Measurements from ENCODE around the gene PTPRA.
A peak's percentile ranks its signal among the peaks of the same experiment; 100 is the strongest.

PTPRA gene

DNA sequence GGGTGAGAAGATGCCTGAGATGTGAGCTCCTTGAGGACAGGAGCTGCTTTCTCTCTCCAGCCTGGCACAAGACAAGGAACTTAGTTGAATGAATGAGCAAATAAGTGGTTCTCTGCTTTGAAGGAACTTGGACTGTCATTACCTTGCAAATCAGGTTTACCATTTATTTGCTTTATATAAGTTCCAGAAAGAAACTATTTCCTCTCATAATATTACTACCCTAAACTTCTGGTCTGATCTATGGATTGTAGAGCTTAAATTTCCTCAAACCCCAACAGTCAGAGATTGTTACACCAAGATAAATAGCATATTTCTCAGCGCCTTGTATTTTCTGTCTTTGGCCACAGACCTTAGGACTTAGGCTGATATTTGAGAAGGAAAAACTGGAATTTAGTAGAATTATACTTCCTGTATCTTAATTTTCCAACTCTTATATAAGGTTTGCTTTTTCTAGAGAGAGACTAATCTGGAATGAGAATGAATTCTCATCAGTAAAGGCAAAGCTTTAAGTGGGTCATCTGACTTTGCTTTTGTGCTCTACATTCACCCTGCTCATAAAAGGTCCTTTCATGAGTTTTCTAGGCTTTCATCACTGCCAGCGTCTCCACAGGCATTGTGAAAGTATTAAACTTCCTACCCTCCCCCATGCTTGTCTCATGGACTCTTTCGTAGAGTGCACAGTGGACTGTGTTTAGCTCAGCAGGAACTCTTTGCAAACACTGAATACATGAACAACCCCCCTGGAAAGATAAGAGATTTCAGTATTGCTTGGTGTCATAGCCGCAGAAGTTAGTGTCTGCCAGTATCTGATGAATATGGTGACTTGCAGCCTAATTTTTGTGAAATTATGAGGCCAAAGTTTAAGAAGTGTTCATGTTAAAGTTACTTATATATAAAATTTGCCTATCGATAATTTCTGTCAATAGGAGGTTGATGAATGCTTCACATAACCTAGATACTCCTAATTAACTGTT lies 74.0 kb downstream of the PTPRA start:
- H3K4me3 ChIP-seq (ENCODE audit: low read length): peak overlapping the region; percentile 15
- no peak overlapping the region for H3K9ac ChIP-seq (ENCODE audit: low read length)
- peaks cover 18% of the 10 kb centered on the region for H3K4me1 ChIP-seq (ENCODE audit: control insufficient read depth, insufficient read depth, low read length)
- peaks cover 15% of the 10 kb centered on the region for H3K36me3 ChIP-seq (ENCODE audit: control insufficient read depth, insufficient read depth, low read length, severe bottlenecking)
- no peaks in the 10 kb centered on the region for H3K27me3 ChIP-seq (replicated peaks; ENCODE audit: control insufficient read depth, insufficient read depth, low read length)
- H3K9me3 ChIP-seq (ENCODE audit: control insufficient read depth, low read length): no peaks in the 10 kb centered on the region
- DNase-seq (ENCODE audit: low read depth): peak; percentile 48

DNA sequence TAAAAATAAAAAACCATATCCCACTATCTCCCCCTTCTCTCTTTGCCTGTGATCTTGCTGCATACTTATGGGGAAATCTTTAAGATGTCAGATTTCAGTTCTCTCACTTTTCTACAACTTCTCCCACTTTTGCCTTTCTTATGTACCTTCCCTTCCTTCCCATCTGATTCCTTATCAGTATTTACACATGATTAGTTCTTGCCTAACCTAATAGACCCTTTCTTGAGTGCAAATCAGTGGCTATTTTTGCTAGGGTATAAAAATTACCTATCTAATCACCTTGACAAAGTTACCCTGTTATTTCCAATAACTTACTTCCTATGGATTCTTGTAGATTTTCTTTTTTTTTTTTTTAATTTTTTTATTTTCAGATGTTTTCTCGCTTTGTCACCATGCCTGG lies 75.7 kb downstream of the PTPRA start:
- no peak for DNase-seq (ENCODE audit: low read depth)
- no peaks in the 10 kb centered on the region for H3K9me3 ChIP-seq (ENCODE audit: control insufficient read depth, low read length)
- H3K36me3 ChIP-seq (ENCODE audit: control insufficient read depth, insufficient read depth, low read length, severe bottlenecking): peaks cover 15% of the 10 kb centered on the region
- no peak overlapping the region for H3K4me3 ChIP-seq (ENCODE audit: low read length)
- peaks cover 16% of the 10 kb centered on the region for H3K4me1 ChIP-seq (ENCODE audit: control insufficient read depth, insufficient read depth, low read length)
- H3K27me3 ChIP-seq (replicated peaks; ENCODE audit: control insufficient read depth, insufficient read depth, low read length): no peaks in the 10 kb centered on the region
- H3K9ac ChIP-seq (ENCODE audit: low read length): no peak overlapping the region

DNA sequence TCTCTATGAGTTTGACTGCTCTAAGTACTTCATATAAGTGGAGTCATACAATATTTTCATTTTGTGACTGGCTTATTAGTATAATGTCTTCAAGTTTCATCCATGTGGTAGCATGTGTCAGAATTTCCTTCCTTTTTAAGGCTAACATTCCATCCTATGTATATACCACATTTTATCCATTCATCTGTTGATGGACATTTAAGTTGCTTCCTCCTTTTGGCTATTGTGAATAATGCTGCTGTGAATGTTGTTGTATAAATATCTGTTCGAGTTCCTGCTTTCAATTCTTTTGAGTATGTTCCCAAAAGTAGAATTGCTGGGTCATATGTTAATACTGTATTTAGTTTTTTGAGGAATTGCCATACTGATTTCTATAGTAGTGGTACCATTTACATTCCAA lies 79.5 kb downstream of the PTPRA start:
- no peak overlapping the region for H3K9ac ChIP-seq (ENCODE audit: low read length)
- H3K4me1 ChIP-seq (ENCODE audit: control insufficient read depth, insufficient read depth, low read length): peaks cover 9% of the 10 kb centered on the region
- no peak for DNase-seq (ENCODE audit: low read depth)
- no peaks in the 10 kb centered on the region for H3K9me3 ChIP-seq (ENCODE audit: control insufficient read depth, low read length)
- H3K36me3 ChIP-seq (ENCODE audit: control insufficient read depth, insufficient read depth, low read length, severe bottlenecking): peaks cover 12% of the 10 kb centered on the region
- no peak overlapping the region for H3K4me3 ChIP-seq (ENCODE audit: low read length)
- no peaks in the 10 kb centered on the region for H3K27me3 ChIP-seq (replicated peaks; ENCODE audit: control insufficient read depth, insufficient read depth, low read length)

DNA sequence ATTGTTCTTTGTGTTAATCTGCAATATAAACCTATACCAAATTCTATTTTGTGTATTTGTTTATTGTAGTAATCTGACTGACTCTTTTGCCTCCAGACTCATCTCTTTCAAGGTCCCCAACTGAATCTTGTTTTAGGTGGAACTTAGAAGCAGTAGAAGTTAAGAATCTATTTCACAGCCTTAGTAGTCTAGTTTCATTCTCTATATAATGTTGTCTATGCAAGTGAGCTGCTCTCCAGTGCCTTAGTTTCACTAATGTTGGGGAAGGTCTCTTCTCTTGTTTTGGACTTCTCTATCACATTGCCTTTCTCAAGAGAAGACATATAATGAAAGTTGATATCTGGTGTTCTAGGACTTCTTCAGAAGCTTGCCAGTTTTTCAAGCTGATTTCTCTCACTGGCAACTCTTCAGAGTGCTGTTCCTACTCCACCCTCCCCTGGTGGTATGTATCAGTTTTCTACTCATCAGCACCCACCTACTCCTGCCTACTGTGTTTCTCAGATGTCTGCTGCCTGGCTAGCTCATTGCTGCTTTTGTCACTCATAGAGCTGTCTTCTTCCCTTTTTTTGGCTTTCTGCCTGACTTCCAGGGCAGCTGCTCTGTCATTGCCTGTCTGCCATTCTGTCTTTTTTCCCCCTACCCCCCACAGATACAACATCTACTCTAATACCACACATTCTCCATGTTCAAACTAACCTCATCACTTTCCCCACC lies 82.1 kb downstream of the PTPRA start:
- DNase-seq (ENCODE audit: low read depth): peak; percentile 9
- no peaks in the 10 kb centered on the region for H3K27me3 ChIP-seq (replicated peaks; ENCODE audit: control insufficient read depth, insufficient read depth, low read length)
- H3K4me1 ChIP-seq (ENCODE audit: control insufficient read depth, insufficient read depth, low read length): peaks cover 3% of the 10 kb centered on the region
- H3K9ac ChIP-seq (ENCODE audit: low read length): no peak overlapping the region
- no peak overlapping the region for H3K4me3 ChIP-seq (ENCODE audit: low read length)
- peaks cover 16% of the 10 kb centered on the region for H3K36me3 ChIP-seq (ENCODE audit: control insufficient read depth, insufficient read depth, low read length, severe bottlenecking)
- no peaks in the 10 kb centered on the region for H3K9me3 ChIP-seq (ENCODE audit: control insufficient read depth, low read length)

DNA sequence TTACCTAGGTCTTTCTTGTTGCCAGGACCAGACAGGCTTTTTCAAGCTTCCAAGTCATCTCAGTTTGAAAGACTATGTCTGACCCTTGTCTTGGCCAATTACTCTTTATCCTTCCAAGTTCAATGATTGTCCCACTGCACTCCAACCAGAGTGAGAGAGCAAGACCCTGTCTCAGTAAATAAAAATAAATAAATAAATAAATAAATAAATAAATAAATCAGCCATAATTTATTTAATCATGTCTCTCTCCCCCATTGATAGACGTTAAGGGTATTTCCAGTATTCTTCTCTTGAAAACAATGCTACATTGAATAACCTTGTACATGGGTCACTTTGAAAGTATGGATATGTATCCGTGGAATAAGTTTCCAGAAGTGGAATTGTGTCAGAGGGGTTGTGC lies 83.2 kb downstream of the PTPRA start:
- Histone ChIP-seq H3K4me3 (ENCODE audit: low read length) (no peak overlapping the region), H3K36me3 (ENCODE audit: control insufficient read depth, insufficient read depth, low read length, severe bottlenecking) (peaks cover 7% of the 10 kb centered on the region), H3K9ac (ENCODE audit: low read length) (no peak overlapping the region), H3K27me3 (replicated peaks; ENCODE audit: control insufficient read depth, insufficient read depth, low read length) (no peaks in the 10 kb centered on the region), H3K9me3 (ENCODE audit: control insufficient read depth, low read length) (no peaks in the 10 kb centered on the region), H3K4me1 (ENCODE audit: control insufficient read depth, insufficient read depth, low read length) (peaks cover 3% of the 10 kb centered on the region)
- DNase-seq (ENCODE audit: low read depth): no peak

DNA sequence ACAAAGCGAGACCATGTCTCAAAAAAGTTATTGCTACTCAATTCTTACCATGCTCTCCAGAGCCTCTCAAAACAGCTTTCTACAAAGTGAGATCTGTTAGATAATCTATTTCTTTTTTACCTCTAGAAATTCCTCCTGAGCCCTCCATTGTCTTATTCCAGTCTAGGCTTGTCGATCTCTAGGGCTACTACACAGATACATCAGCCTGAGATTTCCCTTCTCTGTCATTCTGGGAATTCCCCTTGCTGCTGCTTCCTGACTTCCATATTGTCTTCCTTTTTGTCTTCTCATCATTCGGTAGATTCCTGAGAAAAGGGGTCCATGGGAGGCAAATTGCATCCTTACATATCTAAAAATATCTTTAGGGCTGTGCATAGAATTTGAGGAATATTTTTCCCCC lies 94.6 kb downstream of the PTPRA start:
- Histone ChIP-seq H3K9ac (ENCODE audit: low read length) (no peak overlapping the region), H3K36me3 (ENCODE audit: control insufficient read depth, insufficient read depth, low read length, severe bottlenecking) (peaks cover 22% of the 10 kb centered on the region), H3K9me3 (ENCODE audit: control insufficient read depth, low read length) (no peaks in the 10 kb centered on the region), H3K27me3 (replicated peaks; ENCODE audit: control insufficient read depth, insufficient read depth, low read length) (no peaks in the 10 kb centered on the region), H3K4me1 (ENCODE audit: control insufficient read depth, insufficient read depth, low read length) (peaks cover 8% of the 10 kb centered on the region), H3K4me3 (ENCODE audit: low read length) (no peak overlapping the region)
- no peak for DNase-seq (ENCODE audit: low read depth)

DNA sequence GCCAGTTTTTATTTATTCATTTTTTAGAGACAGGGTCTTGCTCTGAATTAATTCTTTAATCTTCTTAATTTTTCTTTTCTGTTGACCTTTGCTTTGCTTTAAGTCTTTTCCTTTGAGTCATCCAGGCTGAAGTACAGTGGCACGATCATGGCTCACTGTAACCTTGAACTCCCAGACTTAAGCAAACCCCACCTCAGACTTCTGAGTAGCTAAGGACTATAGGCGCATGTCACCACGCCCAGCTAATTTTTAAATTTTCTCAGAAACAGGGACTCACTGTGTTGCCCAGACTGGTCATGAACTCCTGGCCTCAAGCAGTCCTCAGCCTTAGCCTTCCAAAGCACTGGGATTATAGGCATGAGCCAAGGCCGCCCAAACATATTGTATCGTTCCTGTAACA lies 98.8 kb downstream of the PTPRA start:
- Histone ChIP-seq H3K4me3 (ENCODE audit: low read length) (no peak overlapping the region), H3K9ac (ENCODE audit: low read length) (no peak overlapping the region), H3K36me3 (ENCODE audit: control insufficient read depth, insufficient read depth, low read length, severe bottlenecking) (peaks cover 3% of the 10 kb centered on the region), H3K4me1 (ENCODE audit: control insufficient read depth, insufficient read depth, low read length) (peaks cover 3% of the 10 kb centered on the region), H3K9me3 (ENCODE audit: control insufficient read depth, low read length) (no peaks in the 10 kb centered on the region), H3K27me3 (replicated peaks; ENCODE audit: control insufficient read depth, insufficient read depth, low read length) (no peaks in the 10 kb centered on the region)
- no peak for DNase-seq (ENCODE audit: low read depth)

DNA sequence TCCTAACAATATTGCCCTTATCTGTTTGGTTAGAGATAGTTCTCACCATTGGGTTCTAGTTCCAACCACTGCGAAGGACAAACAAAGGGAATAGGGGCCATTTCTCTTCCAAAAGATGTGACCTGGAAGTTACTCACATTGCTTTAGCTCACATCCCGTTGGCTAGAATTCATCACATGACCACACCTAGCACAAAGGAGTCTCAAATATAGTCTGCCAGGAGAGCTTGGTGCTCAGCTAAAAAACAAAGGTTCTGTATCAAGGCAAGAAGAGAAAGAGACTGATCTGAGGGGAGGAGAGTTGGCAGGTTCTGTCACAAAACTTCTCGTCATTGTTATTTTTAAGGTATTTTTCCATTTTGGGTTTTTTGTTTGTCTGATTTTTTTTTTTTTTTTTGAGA lies 100.3 kb downstream of the PTPRA start:
- Histone ChIP-seq H3K4me3 (ENCODE audit: low read length) (no peak overlapping the region), H3K27me3 (replicated peaks; ENCODE audit: control insufficient read depth, insufficient read depth, low read length) (no peaks in the 10 kb centered on the region), H3K36me3 (ENCODE audit: control insufficient read depth, insufficient read depth, low read length, severe bottlenecking) (peaks cover under 1% of the 10 kb centered on the region), H3K9ac (ENCODE audit: low read length) (no peak overlapping the region), H3K9me3 (ENCODE audit: control insufficient read depth, low read length) (no peaks in the 10 kb centered on the region), H3K4me1 (ENCODE audit: control insufficient read depth, insufficient read depth, low read length) (peaks cover 3% of the 10 kb centered on the region)
- DNase-seq (ENCODE audit: low read depth): no peak

DNA sequence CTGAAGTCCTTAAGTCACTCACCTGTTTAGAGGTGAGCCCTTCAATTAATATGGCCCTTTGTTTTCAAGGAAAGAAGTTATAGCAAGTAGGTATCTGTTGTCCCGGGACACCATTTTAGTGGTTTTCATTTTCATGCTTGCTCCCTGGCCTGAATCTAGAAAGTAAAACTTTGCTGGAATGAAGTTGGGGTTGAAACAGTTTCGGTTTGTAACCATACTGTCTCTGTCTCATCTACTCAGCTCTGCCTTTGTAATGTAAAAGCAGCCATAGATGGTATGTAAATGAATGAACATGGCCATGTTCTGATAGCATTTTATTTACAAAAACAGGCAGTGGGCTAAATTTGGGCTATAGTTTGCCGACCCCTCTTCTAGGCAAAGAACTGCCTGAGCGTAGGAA lies 105.2 kb downstream of the PTPRA start:
- Histone ChIP-seq H3K9me3 (ENCODE audit: control insufficient read depth, low read length) (no peaks in the 10 kb centered on the region), H3K27me3 (replicated peaks; ENCODE audit: control insufficient read depth, insufficient read depth, low read length) (no peaks in the 10 kb centered on the region), H3K4me1 (ENCODE audit: control insufficient read depth, insufficient read depth, low read length) (no peaks in the 10 kb centered on the region), H3K9ac (ENCODE audit: low read length) (no peak overlapping the region), H3K36me3 (ENCODE audit: control insufficient read depth, insufficient read depth, low read length, severe bottlenecking) (peaks cover 3% of the 10 kb centered on the region), H3K4me3 (ENCODE audit: low read length) (no peak overlapping the region)
- DNase-seq (ENCODE audit: low read depth): no peak

DNA sequence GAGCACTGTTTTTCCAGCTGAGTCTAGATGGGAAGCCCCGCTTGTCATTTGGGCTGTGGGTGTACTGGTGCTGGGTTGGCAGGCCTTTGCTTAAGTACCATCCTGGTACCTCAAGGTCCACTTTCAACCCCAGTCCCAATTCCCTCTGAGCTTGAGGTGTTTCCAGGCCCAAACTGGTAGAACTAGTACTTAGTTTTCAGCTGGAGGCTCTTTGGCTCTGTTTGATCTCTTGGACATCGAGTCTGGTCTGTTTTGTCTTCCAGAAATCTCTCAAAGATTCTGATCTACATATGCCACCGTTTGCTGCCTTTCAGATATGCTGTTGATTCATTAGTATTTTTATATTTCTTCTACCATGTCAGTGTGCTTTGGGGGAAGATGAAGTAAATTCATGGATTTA lies 108.4 kb downstream of the PTPRA start:
- H3K4me1 ChIP-seq (ENCODE audit: control insufficient read depth, insufficient read depth, low read length): peaks cover 31% of the 10 kb centered on the region
- no peaks in the 10 kb centered on the region for H3K9me3 ChIP-seq (ENCODE audit: control insufficient read depth, low read length)
- H3K4me3 ChIP-seq (ENCODE audit: low read length): no peak overlapping the region
- H3K9ac ChIP-seq (ENCODE audit: low read length): no peak overlapping the region
- DNase-seq (ENCODE audit: low read depth): no peak
- peaks cover 3% of the 10 kb centered on the region for H3K36me3 ChIP-seq (ENCODE audit: control insufficient read depth, insufficient read depth, low read length, severe bottlenecking)
- H3K27me3 ChIP-seq (replicated peaks; ENCODE audit: control insufficient read depth, insufficient read depth, low read length): no peaks in the 10 kb centered on the region

DNA sequence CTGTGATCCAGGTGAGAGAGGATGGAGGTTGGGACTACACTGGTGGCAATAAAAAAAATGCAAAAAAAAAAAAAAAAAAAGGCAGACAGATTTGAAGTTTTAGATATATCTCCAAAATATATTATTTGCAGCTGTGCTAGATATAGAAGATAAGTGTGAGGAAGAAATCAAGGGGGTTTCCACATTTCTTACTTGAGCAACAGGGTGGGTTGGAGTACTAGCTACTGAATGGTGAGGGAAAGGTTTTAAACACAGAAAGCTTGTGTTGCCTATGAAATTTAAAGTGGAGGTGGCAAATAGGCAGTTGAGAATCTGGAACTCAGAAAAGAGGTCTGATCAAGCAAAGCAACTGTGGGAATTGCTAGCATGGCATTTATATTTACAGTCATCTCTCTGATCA lies 110.2 kb downstream of the PTPRA start:
- H3K9ac ChIP-seq (ENCODE audit: low read length): no peak overlapping the region
- no peak for DNase-seq (ENCODE audit: low read depth)
- H3K4me3 ChIP-seq (ENCODE audit: low read length): no peak overlapping the region
- no peaks in the 10 kb centered on the region for H3K27me3 ChIP-seq (replicated peaks; ENCODE audit: control insufficient read depth, insufficient read depth, low read length)
- H3K4me1 ChIP-seq (ENCODE audit: control insufficient read depth, insufficient read depth, low read length): peaks cover 36% of the 10 kb centered on the region
- H3K9me3 ChIP-seq (ENCODE audit: control insufficient read depth, low read length): no peaks in the 10 kb centered on the region
- H3K36me3 ChIP-seq (ENCODE audit: control insufficient read depth, insufficient read depth, low read length, severe bottlenecking): peaks cover 22% of the 10 kb centered on the region
